ENCODE measurements around the gene CISD3. TPM values are rescaled to one million over a fixed set of nuclear protein-coding genes. Genes with fewer than 3 reads are reported as not detected.

The CISD3 gene
- polyA plus RNA-seq, 1 experiment: 17.1 TPM

DNA sequence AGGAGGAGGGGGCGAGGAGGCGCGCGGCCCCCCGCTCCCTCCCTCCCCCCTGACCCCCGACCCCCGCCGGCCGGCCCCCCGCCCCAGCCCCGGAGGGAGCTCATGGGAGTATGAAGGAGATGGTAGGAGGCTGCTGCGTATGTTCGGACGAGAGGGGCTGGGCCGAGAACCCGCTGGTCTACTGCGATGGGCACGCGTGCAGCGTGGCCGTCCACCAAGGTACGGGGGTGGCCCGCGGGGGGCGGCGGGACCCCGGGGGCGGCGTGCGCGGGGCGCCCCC, 24.7 kb upstream of the CISD3 start:
- Histone ChIP-seq H3K36me3 (ENCODE audit: control insufficient read depth, insufficient read depth, low read length) (peaks cover 9% of the 10 kb centered on the region), H3K27me3 (ENCODE audit: control insufficient read depth, insufficient read depth, low read length) (no peaks in the 10 kb centered on the region), H3K4me3 (ENCODE audit: low read depth, low read length) (peak overlapping the region; percentile 69)
- DNase-seq (ENCODE audit: low read depth): no peak
- TF ChIP-seq, protein P1, sequence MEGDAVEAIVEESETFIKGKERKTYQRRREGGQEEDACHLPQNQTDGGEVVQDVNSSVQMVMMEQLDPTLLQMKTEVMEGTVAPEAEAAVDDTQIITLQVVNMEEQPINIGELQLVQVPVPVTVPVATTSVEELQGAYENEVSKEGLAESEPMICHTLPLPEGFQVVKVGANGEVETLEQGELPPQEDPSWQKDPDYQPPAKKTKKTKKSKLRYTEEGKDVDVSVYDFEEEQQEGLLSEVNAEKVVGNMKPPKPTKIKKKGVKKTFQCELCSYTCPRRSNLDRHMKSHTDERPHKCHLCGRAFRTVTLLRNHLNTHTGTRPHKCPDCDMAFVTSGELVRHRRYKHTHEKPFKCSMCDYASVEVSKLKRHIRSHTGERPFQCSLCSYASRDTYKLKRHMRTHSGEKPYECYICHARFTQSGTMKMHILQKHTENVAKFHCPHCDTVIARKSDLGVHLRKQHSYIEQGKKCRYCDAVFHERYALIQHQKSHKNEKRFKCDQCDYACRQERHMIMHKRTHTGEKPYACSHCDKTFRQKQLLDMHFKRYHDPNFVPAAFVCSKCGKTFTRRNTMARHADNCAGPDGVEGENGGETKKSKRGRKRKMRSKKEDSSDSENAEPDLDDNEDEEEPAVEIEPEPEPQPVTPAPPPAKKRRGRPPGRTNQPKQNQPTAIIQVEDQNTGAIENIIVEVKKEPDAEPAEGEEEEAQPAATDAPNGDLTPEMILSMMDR (IDR thresholded peaks at IDR 0.05; ENCODE audit: insufficient read depth, low read depth, low read length): no peak
- CTCF ChIA-PET: interaction anchor here (1.0 to 1.4 kb wide), 3 partner anchors 16 to 30 kb away, joined by 3 to 5 read pairs (median 3); partner anchors contain the start of gene CISD3
- POLR2A ChIA-PET: no interaction called here

DNA sequence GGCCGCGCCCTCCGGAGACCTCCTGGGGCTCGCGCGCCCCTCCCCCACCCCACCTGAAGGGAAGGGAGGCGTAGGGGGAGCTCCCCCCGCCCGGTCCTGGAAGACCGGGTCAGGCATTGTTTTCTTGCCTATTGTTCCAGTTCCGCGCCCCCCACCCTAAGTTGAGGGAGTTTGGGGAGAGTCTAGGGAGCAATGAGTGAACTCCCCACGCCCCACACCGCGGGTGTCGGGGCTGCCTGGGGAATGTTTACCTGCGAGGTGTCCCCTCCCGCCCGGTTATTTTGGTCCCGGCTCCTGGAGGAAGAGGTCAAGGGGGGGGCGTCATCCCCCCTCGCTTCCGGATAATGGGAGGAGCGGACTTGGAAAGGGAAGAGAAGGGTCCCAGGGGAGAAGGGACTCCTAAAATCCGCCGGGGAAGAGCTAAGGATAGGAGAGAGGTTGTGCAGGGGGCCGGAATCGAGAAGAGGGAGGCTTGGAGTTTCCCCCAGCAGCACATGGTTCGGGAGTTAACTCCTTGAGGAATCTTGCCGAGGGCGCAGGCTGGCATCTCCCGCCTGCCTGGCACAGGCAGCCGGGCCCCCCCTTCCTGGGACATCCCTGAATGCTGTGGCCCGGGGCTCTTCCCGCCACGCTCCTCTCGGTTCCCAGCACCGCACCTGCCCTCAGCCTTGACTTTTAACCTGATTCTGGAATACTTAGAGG, 24.2 kb upstream of the CISD3 start:
- H3K36me3 ChIP-seq (ENCODE audit: control insufficient read depth, insufficient read depth, low read length): peaks cover 9% of the 10 kb centered on the region
- TF ChIP-seq, protein P1 (IDR thresholded peaks at IDR 0.05; ENCODE audit: insufficient read depth, low read depth, low read length): no peak
- H3K4me3 ChIP-seq (ENCODE audit: low read depth, low read length): peak overlapping the region; percentile 69
- no peak for DNase-seq (ENCODE audit: low read depth)
- no peaks in the 10 kb centered on the region for H3K27me3 ChIP-seq (ENCODE audit: control insufficient read depth, insufficient read depth, low read length)
- CTCF ChIA-PET: interaction anchor here (0.6 to 1.4 kb wide), 4 partner anchors 10 to 501 kb away, joined by 3 to 5 read pairs (median 4); no protein-coding TSS in a partner anchor
- POLR2A ChIA-PET: no interaction called here

DNA sequence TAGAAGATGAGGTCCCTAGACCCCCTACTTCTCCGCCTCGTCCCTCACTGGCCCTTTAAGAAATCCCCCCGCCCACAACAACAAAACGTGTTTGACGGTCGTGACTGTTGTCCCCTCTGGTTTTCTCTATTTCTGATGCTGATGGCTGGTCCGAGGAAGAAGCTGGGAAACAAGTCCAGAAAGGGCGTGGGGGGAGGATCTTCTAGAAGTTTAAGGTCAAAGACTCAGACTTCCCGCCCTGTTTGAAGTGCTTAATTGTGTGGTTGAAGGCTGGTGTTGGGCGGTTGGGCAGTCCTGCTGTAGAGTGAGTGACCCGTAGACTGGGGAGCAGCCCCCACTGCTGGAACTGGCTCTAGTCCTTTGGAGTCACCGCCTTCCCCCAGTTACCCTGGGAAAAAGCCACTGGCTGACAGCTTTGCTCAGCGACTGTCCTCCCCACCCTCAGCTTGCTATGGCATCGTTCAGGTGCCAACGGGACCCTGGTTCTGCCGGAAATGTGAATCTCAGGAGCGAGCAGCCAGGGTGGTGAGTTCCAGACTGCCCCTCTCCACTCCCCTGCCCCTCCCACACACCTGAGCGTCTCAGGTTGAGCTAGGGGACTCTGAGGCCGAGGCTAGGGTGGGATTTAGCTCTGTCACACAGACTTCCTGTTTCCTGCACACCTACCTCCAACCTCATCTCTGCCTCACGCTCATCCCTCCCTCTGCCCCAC, 23.5 kb upstream of the CISD3 start:
- no peaks in the 10 kb centered on the region for H3K27me3 ChIP-seq (ENCODE audit: control insufficient read depth, insufficient read depth, low read length)
- ChIA-PET CTCF (interaction anchor here (0.5 to 1.6 kb wide), 5 partner anchors 10 to 500 kb away, joined by 3 to 5 read pairs (median 3); no protein-coding TSS in a partner anchor), POLR2A (no interaction called here)
- peaks cover 13% of the 10 kb centered on the region for H3K36me3 ChIP-seq (ENCODE audit: control insufficient read depth, insufficient read depth, low read length)
- peak overlapping the region; percentile 69 for H3K4me3 ChIP-seq (ENCODE audit: low read depth, low read length)
- TF ChIP-seq, protein P1 (IDR thresholded peaks at IDR 0.05; ENCODE audit: insufficient read depth, low read depth, low read length): no peak
- no peak for DNase-seq (ENCODE audit: low read depth)

DNA sequence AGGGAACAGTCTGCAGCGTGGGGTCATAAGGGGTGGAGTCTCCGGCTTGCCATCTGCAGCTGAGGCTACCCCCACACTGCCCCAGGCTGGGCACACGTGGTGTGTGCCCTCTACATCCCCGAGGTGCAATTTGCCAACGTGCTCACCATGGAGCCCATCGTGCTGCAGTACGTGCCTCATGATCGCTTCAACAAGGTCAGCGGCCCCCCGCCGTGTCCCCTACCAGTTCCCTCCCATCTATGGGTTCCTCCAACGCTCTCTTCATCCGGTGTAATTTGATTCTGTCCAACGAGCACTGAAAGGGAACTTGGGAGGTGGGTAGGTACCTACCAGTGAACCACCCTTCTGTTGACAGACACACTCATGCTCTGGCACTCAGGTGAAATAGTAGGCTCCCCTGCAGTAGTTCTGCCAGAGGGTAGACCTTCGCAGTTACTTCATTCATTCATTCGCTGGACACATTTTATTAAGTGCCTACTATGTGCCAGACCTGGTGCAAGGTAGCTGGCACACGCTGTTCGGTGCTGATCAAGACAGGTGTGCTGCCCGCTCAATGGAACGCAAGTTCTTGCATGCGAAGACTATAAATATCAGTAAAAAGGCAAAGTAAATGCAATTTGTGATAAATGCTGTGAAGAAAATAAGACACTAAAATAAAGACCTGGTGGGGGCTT, 22.3 kb upstream of the CISD3 start:
- H3K4me3 ChIP-seq (ENCODE audit: low read depth, low read length): no peak overlapping the region
- H3K27me3 ChIP-seq (ENCODE audit: control insufficient read depth, insufficient read depth, low read length): no peaks in the 10 kb centered on the region
- no peak for DNase-seq (ENCODE audit: low read depth)
- ChIA-PET CTCF (interaction anchor here (1.4 to 1.6 kb wide), 2 partner anchors 21 to 27 kb away, joined by 3 to 4 read pairs; no protein-coding TSS in a partner anchor), POLR2A (no interaction called here)
- TF ChIP-seq, protein P1 (IDR thresholded peaks at IDR 0.05; ENCODE audit: insufficient read depth, low read depth, low read length): no peak
- H3K36me3 ChIP-seq (ENCODE audit: control insufficient read depth, insufficient read depth, low read length): peaks cover 17% of the 10 kb centered on the region

Data from BJ (cell line).